H1 (cell line): ENCODE measurements around the gene PARK7. TPM values are rescaled to one million over a fixed set of nuclear protein-coding genes. Genes with fewer than 3 reads are reported as not detected.

ENCODE experiments used
- CTCF ChIA-PET: fragments of 300-600 bp; sonication (Branson Sonifier 250); formaldehyde crosslinking; loops from one replicate; lab custom pipeline; 2021; ENCODE audit not compliant: partially characterized antibody; lab: Charles Lee
- POLR2A ChIA-PET: fragments of 300-600 bp; sonication (Branson Sonifier 250); formaldehyde crosslinking; loops from one replicate; lab custom pipeline; 2021; ENCODE audit warnings: inconsistent platforms; ENCODE audit not compliant: partially characterized antibody; lab: Charles Lee
- DNase-seq, 2 experiments: peaks; one replicate each; pipeline versions ENCODE4 v3.0.0 to v3.0.0-alpha.2; 2010 to 2022; ENCODE audit warnings: low spot score in 2 of 2, low read depth in 1 of 2, mixed read lengths in 1 of 2
- FAIRE-seq: peaks from 2 replicates; lab custom pipeline; 2011; peaks lifted over from hg19 to GRCh38; lab: Jason Lieb, UNC
- H2AFZ ChIP-seq: 2 replicates; pipeline ENCODE4 v1.8.1; 2012; ENCODE audit warnings: low read length, inconsistent platforms
- H2AK5ac ChIP-seq: 2 replicates; pipeline ENCODE4 v1.6.1; 2013; ENCODE audit warnings: low read depth, low read length
- H2BK120ac ChIP-seq: replicated peaks from 2 replicates; pipeline ENCODE3; 2013; ENCODE audit warnings: low read depth, low read length, inconsistent platforms
- H2BK12ac ChIP-seq: 2 replicates; pipeline ENCODE4 v1.6.1; 2013; ENCODE audit warnings: low read depth, low read length
- H2BK15ac ChIP-seq: 2 replicates; pipeline ENCODE4 v1.6.1; 2013; ENCODE audit warnings: low read length
- H2BK20ac ChIP-seq: 2 replicates; pipeline ENCODE4 v1.6.1; 2013; ENCODE audit warnings: low read length
- H2BK5ac ChIP-seq: 2 replicates; pipeline ENCODE4 v1.6.1; 2013; ENCODE audit warnings: low read depth, low read length
- H3K14ac ChIP-seq: 2 replicates; pipeline ENCODE4 v1.6.1; 2013; ENCODE audit warnings: inconsistent platforms; ENCODE audit not compliant: insufficient read length
- H3K18ac ChIP-seq: 2 replicates; pipeline ENCODE4 v1.6.1; 2013; ENCODE audit warnings: low read length; ENCODE audit errors: extremely low read depth
- H3K23ac ChIP-seq: 2 replicates; pipeline ENCODE4 v1.6.1; 2013; ENCODE audit warnings: inconsistent platforms; ENCODE audit not compliant: insufficient read length
- H3K23me2 ChIP-seq: 2 replicates; pipeline ENCODE4 v1.6.1; 2013; ENCODE audit warnings: low read depth, low read length
- H3K27ac ChIP-seq: 2 replicates; pipeline ENCODE4 v1.6.1; 2011; ENCODE audit warnings: low read depth, low read length, inconsistent platforms
- H3K27me3 ChIP-seq, 4 experiments: replicated peaks in 1 of 4; 1 replicate in 1 of 4; 2 replicates in 3 of 4; pipeline versions ENCODE4 v1.6.1 to v1.8.1; 2011 to 2013; ENCODE audit warnings: low read length in 3 of 4, mild to moderate bottlenecking in 3 of 4, inconsistent platforms in 2 of 4, mixed read lengths in 2 of 4, moderate library complexity in 1 of 4; ENCODE audit not compliant: control insufficient read depth in 3 of 4, insufficient read depth in 3 of 4; ENCODE audit errors: extremely low read depth in 1 of 4
- H3K36me3 ChIP-seq, 4 experiments: 2 replicates each; pipeline versions ENCODE4 v1.6.1 to v1.8.1; 2011 to 2013; ENCODE audit warnings: mild to moderate bottlenecking in 4 of 4, low read length in 3 of 4, moderate library complexity in 2 of 4, control low read depth in 1 of 4, inconsistent platforms in 1 of 4; ENCODE audit not compliant: insufficient read depth in 4 of 4, control insufficient read depth in 2 of 4
- H3K4ac ChIP-seq: replicated peaks from 2 replicates; pipeline ENCODE3; 2013; ENCODE audit warnings: low read length, low read depth, mixed read lengths, inconsistent platforms; ENCODE audit not compliant: insufficient read length
- H3K4me1 ChIP-seq, 4 experiments: replicated peaks in 1 of 4; 1 replicate in 1 of 4; 2 replicates in 3 of 4; pipeline versions ENCODE4 v1.6.1 to v1.8.1; 2011 to 2013; ENCODE audit warnings: low read length in 3 of 4, inconsistent platforms in 2 of 4, mixed read lengths in 1 of 4; ENCODE audit not compliant: insufficient read depth in 4 of 4, control insufficient read depth in 3 of 4
- H3K4me2 ChIP-seq, 2 experiments: 2 replicates each; pipeline versions ENCODE4 v1.6.1 to v1.8.1; 2011 to 2013; ENCODE audit warnings: low read depth in 2 of 2, low read length in 2 of 2, control low read depth in 1 of 2, inconsistent platforms in 1 of 2, mild to moderate bottlenecking in 1 of 2; ENCODE audit not compliant: insufficient read depth in 1 of 2
- H3K4me3 ChIP-seq, 4 experiments: fragments of 200-600, 300-600 bp in 1 of 4; sonication (generic), shearing (Covaris generic), sonication (Bioruptor Twin) in 1 of 4; 2 replicates each; pipeline versions ENCODE4 v1.5.1 to v1.8.1; 2011 to 2016; ENCODE audit warnings: low read length in 4 of 4, low read depth in 3 of 4, control low read depth in 2 of 4, inconsistent platforms in 2 of 4, mild to moderate bottlenecking in 2 of 4, mixed read lengths in 1 of 4, moderate library complexity in 1 of 4; ENCODE audit not compliant: insufficient read depth in 2 of 4; ENCODE audit errors: extremely low read depth in 1 of 4
- H3K56ac ChIP-seq: replicated peaks from 2 replicates; pipeline ENCODE3; 2013; ENCODE audit warnings: low read depth, mild to moderate bottlenecking, mixed read lengths, low read length, inconsistent platforms; ENCODE audit not compliant: insufficient read length
- H3K79me1 ChIP-seq: 2 replicates; pipeline ENCODE4 v1.6.1; 2013; ENCODE audit warnings: low read depth, low read length, control low read depth
- H3K79me2 ChIP-seq, 2 experiments: 2 replicates each; pipeline versions ENCODE4 v1.6.1 to v1.8.1; 2012 to 2013; ENCODE audit warnings: low read length in 2 of 2, mild to moderate bottlenecking in 2 of 2, inconsistent platforms in 1 of 2; ENCODE audit not compliant: insufficient read depth in 2 of 2, control insufficient read depth in 1 of 2
- H3K9ac ChIP-seq, 4 experiments: replicated peaks in 1 of 4; 1 replicate in 1 of 4; 2 replicates in 3 of 4; pipeline versions ENCODE4 v1.6.1 to v1.8.1; 2011 to 2013; ENCODE audit warnings: low read depth in 3 of 4, low read length in 3 of 4, control low read depth in 2 of 4, mild to moderate bottlenecking in 2 of 4, moderate library complexity in 2 of 4, inconsistent platforms in 1 of 4; ENCODE audit errors: extremely low read depth in 1 of 4
- H3K9me3 ChIP-seq, 2 experiments: 2 replicates each; pipeline versions ENCODE4 v1.6.1 to v1.8.1; 2012 to 2013; ENCODE audit warnings: mild to moderate bottlenecking in 2 of 2, moderate library complexity in 2 of 2, control low read depth in 1 of 2, inconsistent platforms in 1 of 2, low read depth in 1 of 2, low read length in 1 of 2, mixed read lengths in 1 of 2; ENCODE audit not compliant: insufficient read depth in 2 of 2
- H4K20me1 ChIP-seq, 2 experiments: replicated peaks in 1 of 2; 2 replicates each; pipeline versions ENCODE3 to v1.8.1; 2011 to 2013; ENCODE audit warnings: inconsistent platforms in 2 of 2, low read length in 2 of 2, mild to moderate bottlenecking in 1 of 2; ENCODE audit not compliant: insufficient read depth in 2 of 2, control insufficient read depth in 1 of 2
- H4K5ac ChIP-seq: 2 replicates; pipeline ENCODE4 v1.6.1; 2013; ENCODE audit warnings: low read length, low read depth, mixed read lengths, inconsistent platforms; ENCODE audit not compliant: insufficient read length
- H4K8ac ChIP-seq: 2 replicates; pipeline ENCODE4 v1.8.0; 2013; ENCODE audit warnings: mild to moderate bottlenecking, moderate library complexity, low read length, inconsistent platforms; ENCODE audit not compliant: insufficient read depth; ENCODE audit errors: extremely low read depth
- H4K91ac ChIP-seq: replicated peaks from 2 replicates; pipeline ENCODE3; 2013; ENCODE audit warnings: low read length, mixed read lengths, inconsistent platforms; ENCODE audit not compliant: insufficient read length
- ASH2L ChIP-seq: fragments of 200-600, 300-600 bp; sonication (generic); IDR thresholded peaks from one replicate; pipeline ENCODE4 v1.7.1; 2017; ENCODE audit warnings: low read length
- ATF2 ChIP-seq: IDR thresholded peaks from 2 replicates; pipeline ENCODE4 v1.6.1; 2012; ENCODE audit warnings: low read length, inconsistent platforms
- RNF2 ChIP-seq: fragments of 200-900, 300-1000 bp; sonication (generic); IDR thresholded peaks from 2 replicates; pipeline ENCODE4 v1.7.1; 2016; ENCODE audit warnings: borderline replicate concordance, low read depth, mild to moderate bottlenecking, antibody characterized with exemption, low read length; ENCODE audit not compliant: poor library complexity, severe bottlenecking; ENCODE audit errors: missing control alignments
- WGBS, 2 experiments: shearing (Covaris generic) in 1 of 2; methylation state at CpG; one replicate each; pipeline versions ENCODE4 v1.1.6 to v1.1.7; 2013 to 2015; ENCODE audit warnings: low lambda C conversion rate in 2 of 2, mixed read lengths in 2 of 2, inconsistent platforms in 1 of 2, low coverage in 1 of 2, missing lambda C conversion rate in 1 of 2; ENCODE audit not compliant: insufficient replicate concordance in 2 of 2, insufficient coverage in 1 of 2, insufficient read length in 1 of 2; ENCODE audit errors: extremely low coverage in 1 of 2, missing lambda C conversion rate in 1 of 2; 5-methylcytosine and 5-hydroxymethylcytosine counted together
- polyA plus RNA-seq, 7 experiments: library from polyadenylated mRNA; depleted of rRNA in 3 of 7; stranded (reverse) in 5 of 7; unstranded in 2 of 7; fragments of >200 nt in 5 of 7; fragments of 200-250 nt in 2 of 7; gene quantifications; 1 replicate in 5 of 7; 2 replicates in 1 of 7; 4 replicates in 1 of 7; pipeline versions ENCODE4 v1.2.1 to v1.2.3, GENCODE V29; 2011 to 2013; ENCODE audit warnings: missing spikeins in 2 of 7, mixed read lengths in 2 of 7
- total RNA-seq: library from RNA; stranded (reverse); fragmentation: NEBNext Ultra II Directional; extraction: Animal tissue kit (Norgen Biotek cat#: 25700); gene quantifications from 2 replicates; pipeline ENCODE4 v1.2.1, GENCODE V29; 2021

Gene PARK7
- total and polyA plus RNA-seq, 2 of the 8 experiments (the other 6 are each of a cell fraction or from before 2014, with no cell fraction given) = 206 to 383 TPM

- H3K9me3 ChIP-seq = no peaks in the 10 kb centered on the region
- H3K4ac ChIP-seq = no peak overlapping the region
- H3K79me1 ChIP-seq = no peaks in the 10 kb centered on the region
- CTCF ChIA-PET = interaction anchor here (1.0 to 2.7 kb wide), 4 partner anchors 10 to 291 kb away, joined by 3 to 18 read pairs (median 4); no protein-coding TSS in a partner anchor
- H3K27ac ChIP-seq = no peak overlapping the region
- H3K18ac ChIP-seq = no peak overlapping the region
- no peak overlapping the region for H2BK20ac ChIP-seq
- no peak overlapping the region for H4K8ac ChIP-seq
- no peak for FAIRE-seq
- H2BK5ac ChIP-seq = no peak overlapping the region
- H3K4me3 ChIP-seq = peak overlapping the region; percentile 57 to 85 (median 66)
- H3K4me1 ChIP-seq = peaks cover 11 to 25% (median 20%) of the 10 kb centered on the region in 4 experiments
- no peak overlapping the region for H2AK5ac ChIP-seq
- peaks cover 10 to 12% of the 10 kb centered on the region in 2 experiments for H4K20me1 ChIP-seq
- no peak overlapping the region for H3K14ac ChIP-seq
- H3K23me2 ChIP-seq = peaks cover 8% of the 10 kb centered on the region
- H2BK15ac ChIP-seq = no peak overlapping the region
- no peak overlapping the region for H2BK120ac ChIP-seq
- no peak overlapping the region for H4K5ac ChIP-seq
- POLR2A ChIA-PET = interaction anchor here (0.6 to 1.8 kb wide), 8 partner anchors 10 to 293 kb away, joined by 3 to 12 read pairs (median 3); partner anchors contain the start of gene SLC45A1
- peaks cover 0 to 8% (median 6%) of the 10 kb centered on the region in 4 experiments; a peak in 5 of 7 replicates for H3K27me3 ChIP-seq
- peak; percentile 37 for TF ChIP-seq ASH2L
- TF ChIP-seq RNF2 = peak; percentile 11
- TF ChIP-seq ATF2 = no peak
- TF ChIP-seq, all 59 proteins: peak for 2
- Histone ChIP-seq H3K36me3 (no peaks in the 10 kb centered on the region), H3K56ac (no peak overlapping the region), H3K79me2 (peaks cover 16 to 57% of the 10 kb centered on the region in 2 experiments), H3K9ac (peak overlapping the region; percentile 6 to 97 (median 70); a peak in 6 of 7 replicates), H3K23ac (no peak overlapping the region), H3K4me2 (peak overlapping the region; percentile 97 to 100), H2BK12ac (no peak overlapping the region), H2AFZ (no peak overlapping the region), H4K91ac (no peak overlapping the region)
- WGBS, 2 experiments = 3% methylated on average over 19 of the region's 19 CpGs; no CpG with 5 or more reads in 1 of the 2 experiments
- DNase-seq = no peak
These were observed 63.7 kb downstream of the PARK7 start for GRCh38 chr1:8025061-8025670.
